BE2C (cell line): ENCODE results near the gene LACRT.

Source experiments
- DNase-seq: peaks from one replicate; pipeline ENCODE4 v3.0.0-alpha.2; 2020
- H3K27me3 ChIP-seq: fragments of 250-450 bp; sonication (Bioruptor Pico); 2 replicates; pipeline ENCODE4 v1.5.1; 2020; ENCODE audit warnings: mild to moderate bottlenecking
- H3K36me3 ChIP-seq: fragments of 250-450 bp; sonication (Bioruptor Pico); 2 replicates; pipeline ENCODE4 v1.5.1; 2020; ENCODE audit warnings: mild to moderate bottlenecking
- H3K4me1 ChIP-seq: fragments of 250-450 bp; sonication (Bioruptor Pico); 2 replicates; pipeline ENCODE4 v1.5.1; 2020
- H3K4me3 ChIP-seq: 2 replicates; pipeline ENCODE4 v1.5.1; 2011; ENCODE audit warnings: low read depth, low read length
- H3K9me3 ChIP-seq: fragments of 250-450 bp; sonication (Bioruptor Pico); 2 replicates; pipeline ENCODE4 v1.5.1; 2020
- CTCF ChIP-seq: IDR thresholded peaks from 2 replicates; pipeline ENCODE4 v1.5.1; 2012; ENCODE audit warnings: mild to moderate bottlenecking, low read depth, low read length

Gene LACRT

DNA sequence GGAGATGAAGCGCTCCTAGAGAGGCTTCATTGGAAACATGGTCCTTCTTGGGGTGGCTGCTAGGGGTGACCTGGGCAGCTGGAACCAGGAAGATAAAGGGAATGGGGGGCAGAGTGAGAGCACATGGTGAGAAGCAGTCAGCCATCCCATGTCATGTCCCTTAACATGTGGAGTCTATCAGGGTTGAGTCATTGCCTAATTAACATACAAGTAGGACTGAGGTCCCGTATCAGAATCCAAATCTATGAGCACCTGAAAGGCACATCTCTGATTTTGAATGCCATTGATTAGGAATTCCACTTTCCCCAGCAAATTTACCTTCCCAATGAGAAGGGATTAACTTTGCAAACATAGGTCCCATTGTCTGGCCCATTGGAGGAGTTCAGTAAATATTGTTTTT, 25.9 kb downstream of the LACRT start:
- Histone ChIP-seq H3K27me3 (peaks cover 7% of the 10 kb centered on the region; the same call in 1 of the 2 replicates), H3K4me3 (no peak overlapping the region), H3K4me1 (no peaks in the 10 kb centered on the region), H3K9me3 (no peaks in the 10 kb centered on the region), H3K36me3 (no peaks in the 10 kb centered on the region)
- DNase-seq: no peak
- TF ChIP-seq CTCF: no peak

DNA sequence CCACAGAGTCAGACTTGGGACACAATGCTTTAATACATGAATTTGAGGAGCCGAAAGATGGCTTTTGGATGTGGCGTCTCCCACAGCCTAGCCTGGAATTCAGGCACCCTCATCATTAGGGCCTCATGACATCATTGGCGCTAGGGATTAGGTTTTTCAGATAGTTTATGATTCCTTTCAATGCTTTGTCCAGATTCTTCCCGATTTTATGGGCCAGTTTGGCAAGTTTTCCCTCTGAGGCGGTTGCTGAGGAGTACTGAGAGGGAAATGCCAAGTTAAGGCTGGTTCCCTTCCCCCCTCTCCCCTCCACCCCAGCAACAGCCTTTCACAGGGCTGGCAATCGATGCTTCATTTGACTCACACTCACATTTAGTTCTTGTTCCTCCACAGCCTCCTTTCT, 26.5 kb downstream of the LACRT start:
- no peak for TF ChIP-seq CTCF
- Histone ChIP-seq H3K27me3 (peaks cover 7% of the 10 kb centered on the region; the same call in 1 of the 2 replicates), H3K9me3 (no peaks in the 10 kb centered on the region)

GRCh38 chr12:54606556-54606955, 28.1 kb downstream of the LACRT start:
- Histone ChIP-seq H3K4me3 (no peak overlapping the region), H3K9me3 (no peaks in the 10 kb centered on the region), H3K36me3 (no peaks in the 10 kb centered on the region), H3K27me3 (peaks cover 7% of the 10 kb centered on the region; the same call in 1 of the 2 replicates), H3K4me1 (no peaks in the 10 kb centered on the region)
- no peak for DNase-seq
- TF ChIP-seq CTCF: no peak

More for the DNA sequence above, 26.5 kb downstream of the LACRT start:
- no peaks in the 10 kb centered on the region for H3K36me3 ChIP-seq
- no peaks in the 10 kb centered on the region for H3K4me1 ChIP-seq
- no peak for DNase-seq
- no peak overlapping the region for H3K4me3 ChIP-seq

- Histone ChIP-seq H3K9me3 (no peaks in the 10 kb centered on the region), H3K36me3 (no peaks in the 10 kb centered on the region), H3K4me1 (no peaks in the 10 kb centered on the region), H3K4me3 (no peak overlapping the region), H3K27me3 (no peaks in the 10 kb centered on the region)
- no peak for TF ChIP-seq CTCF
- DNase-seq: no peak
Observed at GRCh38 chr12:54605138-54605970, 29.3 kb downstream of the LACRT start.

- Histone ChIP-seq H3K4me3 (no peak overlapping the region), H3K9me3 (no peaks in the 10 kb centered on the region), H3K36me3 (no peaks in the 10 kb centered on the region), H3K4me1 (no peaks in the 10 kb centered on the region), H3K27me3 (peaks cover 3% of the 10 kb centered on the region)
- TF ChIP-seq CTCF: no peak
- DNase-seq: no peak
Observed at GRCh38 chr12:54604436-54604835, 30.3 kb downstream of the LACRT start.

GRCh38 chr12:54603872-54604271, 30.8 kb downstream of the LACRT start:
- H3K36me3 ChIP-seq: no peaks in the 10 kb centered on the region
- H3K4me3 ChIP-seq: no peak overlapping the region
- no peak for DNase-seq
- no peaks in the 10 kb centered on the region for H3K9me3 ChIP-seq
- no peaks in the 10 kb centered on the region for H3K4me1 ChIP-seq
- TF ChIP-seq CTCF: no peak
- peaks cover 3% of the 10 kb centered on the region for H3K27me3 ChIP-seq
